ENCODE data around the gene DNAJC24.

Gene DNAJC24

GRCh38 chr11:31415435-31415834 is 45.8 kb downstream of the DNAJC24 start:
- no peak for DNase-seq (ENCODE audit: low read depth)

- no peak for DNase-seq (ENCODE audit: low read depth)
Measured at GRCh38 chr11:31417357-31417756, 47.7 kb downstream of the DNAJC24 start.

GRCh38 chr11:31417816-31418215 is 48.2 kb downstream of the DNAJC24 start:
- no peak for DNase-seq (ENCODE audit: low read depth)

GRCh38 chr11:31419138-31419537 is 49.5 kb downstream of the DNAJC24 start:
- DNase-seq (ENCODE audit: low read depth): no peak

GRCh38 chr11:31419669-31420068 is 50.0 kb downstream of the DNAJC24 start:
- DNase-seq (ENCODE audit: low read depth): no peak

- DNase-seq (ENCODE audit: low read depth): no peak
Measured at GRCh38 chr11:31421820-31422219, 52.2 kb downstream of the DNAJC24 start.

- DNase-seq (ENCODE audit: low read depth): no peak
Measured at GRCh38 chr11:31422703-31423102, 53.0 kb downstream of the DNAJC24 start.

GRCh38 chr11:31424652-31425051 is 55.0 kb downstream of the DNAJC24 start:
- no peak for DNase-seq (ENCODE audit: low read depth)

GRCh38 chr11:31433851-31434250 is 64.2 kb downstream of the DNAJC24 start:
- no peak for DNase-seq (ENCODE audit: low read depth)

- DNase-seq (ENCODE audit: low read depth): no peak
Measured at GRCh38 chr11:31437742-31438435, 68.2 kb downstream of the DNAJC24 start.

GRCh38 chr11:31441296-31441695 is 71.6 kb downstream of the DNAJC24 start:
- no peak for DNase-seq (ENCODE audit: low read depth)

- no peak for DNase-seq (ENCODE audit: low read depth)
Measured at GRCh38 chr11:31442086-31442485, 72.4 kb downstream of the DNAJC24 start.

- DNase-seq (ENCODE audit: low read depth): no peak
Measured at GRCh38 chr11:31443802-31444201, 74.1 kb downstream of the DNAJC24 start.

- no peak for DNase-seq (ENCODE audit: low read depth)
Measured at GRCh38 chr11:31445621-31446020, 76.0 kb downstream of the DNAJC24 start.

GRCh38 chr11:31449040-31449439 is 79.4 kb downstream of the DNAJC24 start:
- no peak for DNase-seq (ENCODE audit: low read depth)

GRCh38 chr11:31450841-31451240 is 81.2 kb downstream of the DNAJC24 start:
- no peak for DNase-seq (ENCODE audit: low read depth)

- no peak for DNase-seq (ENCODE audit: low read depth)
Measured at GRCh38 chr11:31455177-31455576, 85.5 kb downstream of the DNAJC24 start.

GRCh38 chr11:31464436-31464835 is 94.8 kb downstream of the DNAJC24 start:
- DNase-seq (ENCODE audit: low read depth): no peak

GRCh38 chr11:31474083-31474482 is 104.4 kb downstream of the DNAJC24 start:
- no peak for DNase-seq (ENCODE audit: low read depth)

- DNase-seq (ENCODE audit: low read depth): no peak
Measured at GRCh38 chr11:31477528-31478222, 108.0 kb downstream of the DNAJC24 start.

GRCh38 chr11:31478223-31478590 is 108.5 kb downstream of the DNAJC24 start:
- no peak for DNase-seq (ENCODE audit: low read depth)

- DNase-seq (ENCODE audit: low read depth): no peak
Measured at GRCh38 chr11:31479066-31479465, 109.4 kb downstream of the DNAJC24 start.

GRCh38 chr11:31480930-31481329 is 111.3 kb downstream of the DNAJC24 start:
- DNase-seq (ENCODE audit: low read depth): no peak
